Esophagus squamous epithelium (tissue), 5 donors: Measurements from ENCODE around the gene F3. TPM values are rescaled to one million over a fixed set of nuclear protein-coding genes. Genes with fewer than 3 reads are reported as not detected.
A peak's percentile ranks its signal among the peaks of the same experiment; 100 is the strongest.

Source experiments
- DNase-seq: peaks from one replicate; lab custom pipeline; 2025; lab: John Stamatoyannopoulos, UW
- H3K27ac ChIP-seq, 4 donors: fragments of 200-600 bp; sonication (generic); one replicate each; pipeline ENCODE4 v1.5.1; 2016 to 2019; ENCODE audit warnings: mild to moderate bottlenecking in 1 of 4
- H3K27me3 ChIP-seq, 4 donors: fragments of 200-600 bp; sonication (generic); 1 replicate in 3 of 4; 2 replicates in 1 of 4; pipeline versions ENCODE4 v1.5.1 to v1.6.0; 2017 to 2021; ENCODE audit warnings: antibody characterized with exemption in 1 of 4
- H3K36me3 ChIP-seq, 3 donors: fragments of 200-600 bp; sonication (generic); one replicate each; pipeline ENCODE4 v1.5.1; 2016 to 2019
- H3K4me1 ChIP-seq, 3 donors: fragments of 200-600 bp; sonication (generic); one replicate each; pipeline ENCODE4 v1.5.1; 2017 to 2019
- H3K4me3 ChIP-seq, 4 donors: fragments of 200-600 bp; sonication (generic); 1 replicate in 3 of 4; 2 replicates in 1 of 4; pipeline ENCODE4 v1.5.1; 2016 to 2019; ENCODE audit warnings: mild to moderate bottlenecking in 2 of 4, moderate library complexity in 1 of 4
- H3K9me3 ChIP-seq, 3 donors: fragments of 200-600 bp; sonication (generic); one replicate each; pipeline ENCODE4 v1.5.1; 2016 to 2019
- CTCF ChIP-seq, 6 experiments: fragments of 450-650 bp in 4 of 6; fragments of 200-600 bp in 2 of 6; sonication (generic) in 2 of 6; IDR thresholded peaks; one replicate each; pipeline ENCODE4 v1.5.1; 2016 to 2019; ENCODE audit warnings: antibody characterized with exemption in 6 of 6, mild to moderate bottlenecking in 4 of 6, moderate library complexity in 4 of 6
- POLR2A ChIP-seq, 4 donors: fragments of 450-650 bp; IDR thresholded peaks; one replicate each; pipeline ENCODE4 v1.6.1; 2017; ENCODE audit warnings: antibody characterized with exemption in 4 of 4, mild to moderate bottlenecking in 4 of 4, moderate library complexity in 3 of 4
- WGBS, 2 donors: methylation state at CpG; one replicate each; pipeline ENCODE4 v1.1.5; 2018; 5-methylcytosine and 5-hydroxymethylcytosine counted together
- intact Hi-C: fragments of 100-400 bp; cut with DNase I; formaldehyde crosslinking; loops from one replicate; pipeline ENCODE4 v1.15.0; 2022
- total RNA-seq, 4 donors: library from RNA; depleted of rRNA; stranded (reverse); fragments of >200 nt; gene quantifications; one replicate each; pipeline ENCODE4 v1.1.0, GENCODE V29; 2016
- donor health status: DM: yes; HTN: yes; CAD: no.

The F3 gene
- total RNA-seq, 4 donors from 2014 or later, result 38.9 to 144 (median 59.5) TPM

GRCh38 chr1:94528299-94528698, 13.3 kb downstream of the F3 start:
- Histone ChIP-seq H3K27me3 (no peaks in the 10 kb centered on the region), H3K4me3 (no peak overlapping the region), H3K27ac (no peak overlapping the region), H3K36me3 (peaks cover 0 to 46% (median 0%) of the 10 kb centered on the region in 3 donors), H3K4me1 (peaks cover 0 to 14% (median 5%) of the 10 kb centered on the region in 3 donors), H3K9me3 (no peaks in the 10 kb centered on the region)
- no peak for DNase-seq
- no peak for TF ChIP-seq CTCF (IDR thresholded peaks at IDR 0.05)
- no peak for TF ChIP-seq POLR2A (IDR thresholded peaks at IDR 0.05)
- 75 to 100% methylated on average over 1 of the region's 1 CpG for WGBS, 2 donors
- intact Hi-C loops, result no loop called here

DNA sequence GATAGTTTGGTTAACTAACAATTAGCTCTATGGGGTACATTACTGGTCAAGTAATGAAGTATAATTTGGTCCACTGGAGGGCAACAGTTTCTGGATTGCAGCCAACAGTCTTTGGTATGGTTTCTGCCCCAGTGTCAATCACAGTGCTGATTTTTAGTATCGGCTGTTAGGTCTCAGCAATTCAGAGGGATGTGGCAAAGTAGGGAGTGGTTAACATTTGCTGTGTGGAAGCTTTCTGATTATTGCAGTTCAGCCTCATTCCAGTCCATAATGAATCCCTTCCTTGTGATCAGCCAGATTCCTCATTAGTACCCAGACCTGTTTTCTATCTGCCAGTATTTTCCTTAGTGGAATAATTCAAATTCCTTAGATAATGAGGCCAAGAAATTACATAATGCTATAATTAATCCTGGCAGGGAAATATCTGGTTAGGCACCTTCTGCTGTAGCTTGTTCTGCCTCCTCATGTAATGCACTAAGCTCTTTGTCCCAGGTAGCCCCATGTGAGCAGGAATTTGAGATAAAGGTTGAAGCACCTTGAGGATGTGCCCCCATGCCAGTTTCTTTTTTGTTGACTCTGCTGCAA, 14.0 kb downstream of the F3 start:
- no peaks in the 10 kb centered on the region for H3K27me3 ChIP-seq
- H3K4me1 ChIP-seq, result peaks cover 0 to 13% (median 5%) of the 10 kb centered on the region in 3 donors
- 12 to 30% methylated on average over 1 of the region's 1 CpG for WGBS, 2 donors
- DNase-seq, result no peak
- no peaks in the 10 kb centered on the region for H3K9me3 ChIP-seq
- H3K27ac ChIP-seq, result peak overlapping the region in 2 of 4 donors; percentile 7 to 29
- intact Hi-C loops, result no loop called here
- TF ChIP-seq CTCF (IDR thresholded peaks at IDR 0.05) (peak in 1 of 6 experiments; percentile 11), POLR2A (IDR thresholded peaks at IDR 0.05) (no peak)
- peaks cover 0 to 38% (median 0%) of the 10 kb centered on the region in 3 donors for H3K36me3 ChIP-seq
- no peak overlapping the region for H3K4me3 ChIP-seq

DNA sequence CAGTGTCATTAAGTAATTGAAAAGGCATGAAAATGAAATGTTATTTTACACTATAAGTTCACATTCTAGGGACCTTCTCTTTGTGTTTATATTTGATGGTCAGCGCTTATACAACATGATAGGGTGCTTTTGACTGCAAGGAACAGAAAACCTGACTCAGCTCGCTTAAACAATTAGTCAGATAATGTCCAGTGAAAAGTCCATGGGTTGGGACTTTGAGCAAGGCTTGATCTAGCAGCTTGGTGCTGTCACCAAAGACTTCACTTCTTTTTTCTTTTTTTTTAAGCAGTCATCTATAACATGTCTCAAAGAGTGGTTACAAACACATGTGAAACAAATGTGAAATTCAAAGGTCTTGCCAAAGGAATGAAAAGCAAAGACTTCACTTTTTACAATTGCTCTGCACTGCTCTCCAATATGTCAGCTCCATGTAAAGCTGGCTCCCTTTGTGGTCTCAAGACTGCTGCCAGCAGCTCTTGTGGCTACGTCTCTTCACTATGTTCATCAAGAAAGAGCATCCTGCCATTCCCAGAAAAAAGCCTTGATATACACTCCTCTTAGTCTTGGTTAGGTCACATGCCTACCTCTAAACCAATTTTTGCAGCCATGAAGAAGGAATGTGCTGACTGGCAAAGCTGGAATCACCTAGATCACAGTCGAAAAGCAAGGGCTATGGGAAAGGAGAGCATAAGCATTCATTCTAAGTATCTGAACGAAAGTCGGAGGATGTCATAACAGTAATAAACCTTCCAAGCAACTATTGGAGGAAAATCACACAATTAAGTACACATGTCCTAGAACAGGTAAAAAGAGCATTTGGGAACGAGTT, 15.2 kb downstream of the F3 start:
- TF ChIP-seq POLR2A (IDR thresholded peaks at IDR 0.05) (no peak), CTCF (IDR thresholded peaks at IDR 0.05) (no peak)
- WGBS, 2 donors, result 84 to 87% methylated on average over 7 of the region's 7 CpGs
- intact Hi-C loops, result no loop called here

DNA sequence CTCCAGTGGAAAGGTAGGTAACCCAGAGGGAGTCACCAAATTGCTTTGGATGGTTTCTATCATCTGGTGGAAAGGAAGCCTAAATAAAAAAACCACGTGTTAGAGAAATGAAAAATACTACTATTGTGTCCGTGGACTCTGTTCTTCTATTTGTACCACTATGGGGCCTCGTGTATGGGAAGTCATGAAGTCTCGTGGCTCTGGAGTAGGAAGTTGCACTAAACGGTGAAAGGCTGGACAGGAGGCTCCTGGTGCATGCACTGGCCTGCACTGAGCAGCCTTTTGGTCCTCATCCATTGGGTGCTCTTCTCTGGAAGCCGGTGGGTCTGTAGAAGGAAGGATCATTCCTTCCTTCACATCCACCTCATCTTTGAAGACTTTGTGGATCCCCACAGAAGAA, 17.0 kb downstream of the F3 start:
- 77 to 83% methylated on average over 6 of the region's 6 CpGs for WGBS, 2 donors
- TF ChIP-seq POLR2A (IDR thresholded peaks at IDR 0.05) (no peak), CTCF (IDR thresholded peaks at IDR 0.05) (no peak)
- Histone ChIP-seq H3K27me3 (no peaks in the 10 kb centered on the region), H3K4me3 (no peak overlapping the region), H3K27ac (no peak overlapping the region), H3K36me3 (peaks cover 0 to 9% (median 0%) of the 10 kb centered on the region in 3 donors), H3K4me1 (peaks cover 0 to 8% (median 5%) of the 10 kb centered on the region in 3 donors), H3K9me3 (no peaks in the 10 kb centered on the region)
- intact Hi-C loops, result loop anchor here (5.0 kb wide), 1 partner anchor 278 kb away; no protein-coding TSS in a partner anchor
- DNase-seq, result no peak

More for the DNA sequence above, 15.2 kb downstream of the F3 start:
- peaks cover 0 to 8% (median 5%) of the 10 kb centered on the region in 3 donors for H3K4me1 ChIP-seq
- H3K27me3 ChIP-seq, result no peaks in the 10 kb centered on the region
- H3K36me3 ChIP-seq, result peaks cover 0 to 27% (median 0%) of the 10 kb centered on the region in 3 donors
- no peak overlapping the region for H3K27ac ChIP-seq
- no peak overlapping the region for H3K4me3 ChIP-seq
- DNase-seq, result no peak
- H3K9me3 ChIP-seq, result no peaks in the 10 kb centered on the region

DNA sequence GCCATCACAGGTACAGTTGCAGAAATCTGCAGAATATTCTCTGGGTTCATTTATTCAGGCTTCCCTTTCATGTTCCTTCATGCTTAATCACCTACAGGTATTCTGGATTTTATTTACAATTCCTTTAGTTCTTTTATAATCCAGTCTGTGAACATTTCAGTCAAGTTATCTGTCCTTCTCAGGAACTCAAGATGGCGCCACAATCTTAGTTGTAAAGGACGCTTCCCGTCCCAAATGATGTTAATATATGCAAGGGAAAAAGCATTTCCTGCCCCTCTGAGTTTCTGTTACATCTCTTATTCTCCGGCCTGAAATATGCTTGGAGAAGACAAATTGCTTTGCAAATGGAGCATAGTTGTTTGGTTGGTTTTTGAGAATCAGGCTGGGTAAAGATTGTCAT, 19.3 kb downstream of the F3 start:
- Histone ChIP-seq H3K4me1 (peaks cover 0 to under 1% (median 0%) of the 10 kb centered on the region in 3 donors), H3K27ac (no peak overlapping the region), H3K4me3 (no peak overlapping the region), H3K36me3 (peaks cover 0 to 21% (median 0%) of the 10 kb centered on the region in 3 donors), H3K9me3 (no peaks in the 10 kb centered on the region), H3K27me3 (no peaks in the 10 kb centered on the region)
- DNase-seq, result no peak
- TF ChIP-seq POLR2A (IDR thresholded peaks at IDR 0.05) (no peak), CTCF (IDR thresholded peaks at IDR 0.05) (peak in 3 of 6 experiments; percentile 25 to 53 (median 33))
- 9 to 17% methylated on average over 4 of the region's 4 CpGs for WGBS, 2 donors
- intact Hi-C loops, result loop anchor here (5.0 kb wide), 1 partner anchor 280 kb away; no protein-coding TSS in a partner anchor
